ENCODE data around the gene OR8K5. TPM values are rescaled to one million over a fixed set of nuclear protein-coding genes. Genes with fewer than 3 reads are reported as not detected.
A peak's percentile ranks its signal among the peaks of the same experiment; 100 is the strongest.

Gene OR8K5
- total RNA-seq, 2 donors from 2014 or later = not detected

GRCh38 chr11:56183459-56183858 lies 23.3 kb upstream of the OR8K5 start:
- Histone ChIP-seq H3K4me3 (no peak overlapping the region), H3K9ac (ENCODE audit: low read depth in 2 of 2, low read length in 2 of 2) (no peak overlapping the region), H3K27me3 (no peaks in the 10 kb centered on the region), H3K36me3 (no peaks in the 10 kb centered on the region), H3K27ac (no peak overlapping the region), H3K9me3 (no peaks in the 10 kb centered on the region), H3K4me1 (no peaks in the 10 kb centered on the region)
- intact Hi-C loops (cut with DNase I) = no loop called here
- DNase-seq = no peak
- TF ChIP-seq CTCF (IDR thresholded peaks at IDR 0.05) = no peak

GRCh38 chr11:56176318-56176717 lies 16.2 kb upstream of the OR8K5 start, which contains the start of gene OR5J2:
OR5J2 (plus strand) TSS chr11:56176618; CDS start chr11:56176618, 0 bp downstream.
- DNase-seq = no peak
- no peaks in the 10 kb centered on the region for H3K36me3 ChIP-seq
- TF ChIP-seq CTCF (IDR thresholded peaks at IDR 0.05) = no peak
- H3K9me3 ChIP-seq = no peaks in the 10 kb centered on the region
- intact Hi-C loops (cut with DNase I) = no loop called here
- H3K9ac ChIP-seq (ENCODE audit: low read depth in 2 of 2, low read length in 2 of 2) = no peak within 1 kb of the TSS
- H3K4me1 ChIP-seq = no peaks in the 10 kb centered on the region
- H3K27ac ChIP-seq = no peak within 1 kb of the TSS
- no peaks in the 10 kb centered on the region for H3K27me3 ChIP-seq
- no peak within 1 kb of the TSS for H3K4me3 ChIP-seq

GRCh38 chr11:56172256-56172830 lies 12.2 kb upstream of the OR8K5 start:
- Histone ChIP-seq H3K27me3 (no peaks in the 10 kb centered on the region), H3K4me3 (no peak overlapping the region), H3K36me3 (no peaks in the 10 kb centered on the region), H3K4me1 (no peaks in the 10 kb centered on the region), H3K9me3 (no peaks in the 10 kb centered on the region), H3K27ac (no peak overlapping the region), H3K9ac (ENCODE audit: low read depth in 2 of 2, low read length in 2 of 2) (no peak overlapping the region)
- peak; percentile 23 for DNase-seq
- no peak for TF ChIP-seq CTCF (IDR thresholded peaks at IDR 0.05)
- intact Hi-C loops (cut with DNase I) = no loop called here

- Histone ChIP-seq H3K4me3 (no peak overlapping the region), H3K9me3 (no peaks in the 10 kb centered on the region), H3K9ac (ENCODE audit: low read depth in 2 of 2, low read length in 2 of 2) (no peak overlapping the region), H3K27ac (no peak overlapping the region), H3K27me3 (no peaks in the 10 kb centered on the region), H3K4me1 (no peaks in the 10 kb centered on the region), H3K36me3 (no peaks in the 10 kb centered on the region)
- intact Hi-C loops (cut with DNase I) = no loop called here
- TF ChIP-seq CTCF (IDR thresholded peaks at IDR 0.05) = no peak
- DNase-seq = no peak
Observed at GRCh38 chr11:56163804-56164203, 3.7 kb upstream of the OR8K5 start.

GRCh38 chr11:56152333-56152732 lies 7.8 kb downstream of the OR8K5 start:
- Histone ChIP-seq H3K27me3 (no peaks in the 10 kb centered on the region), H3K9ac (ENCODE audit: low read depth in 2 of 2, low read length in 2 of 2) (no peak overlapping the region), H3K27ac (no peak overlapping the region), H3K4me3 (no peak overlapping the region), H3K9me3 (no peaks in the 10 kb centered on the region), H3K4me1 (no peaks in the 10 kb centered on the region), H3K36me3 (no peaks in the 10 kb centered on the region)
- DNase-seq = no peak
- TF ChIP-seq CTCF (IDR thresholded peaks at IDR 0.05) = no peak
- intact Hi-C loops (cut with DNase I) = no loop called here

All from colonic mucosa (tissue), 4 donors.